ENCODE measurements around the gene ACTR3C. TPM values are rescaled to one million over a fixed set of nuclear protein-coding genes. Genes with fewer than 3 reads are reported as not detected.

The ACTR3C gene
- total and polyA plus RNA-seq, 2 of the 13 experiments (the other 11 are each of a cell fraction or from before 2014, with no cell fraction given) = 3.8 to 7.5 TPM

GRCh38 chr7:150358433-150358832, 35.1 kb upstream of the ACTR3C start:
- no peak for DNase-seq (ENCODE audit: low spot score)
- intact Hi-C loops (cut with micrococcal nuclease; ENCODE audit: unreplicated experiment) = loop anchor here (5.0 to 10.0 kb wide), 2 partner anchors 36 to 74 kb away; partner anchors contain the start of genes ACTR3C and LRRC61
- H3K9ac ChIP-seq (ENCODE audit: insufficient read depth, low read depth, low read length) = no peak overlapping the region
- no TSS peak for BruUV-seq (replicated peaks)
- CTCF ChIA-PET (ENCODE audit: low intra/inter-chr PET ratio, low total read pairs) = interaction anchor here (4.3 kb wide), 1 partner anchor 31 kb away, joined by 45 read pairs; no protein-coding TSS in a partner anchor
- POLR2A ChIA-PET = interaction anchor here (1.2 to 1.4 kb wide), 3 partner anchors 11 to 30 kb away, joined by 3 to 5 read pairs (median 5); partner anchors contain the start of gene REPIN1
- H3K36me3 ChIP-seq (replicated peaks in 1 of 2; ENCODE audit: control insufficient read depth in 1 of 2, insufficient read depth in 2 of 2, low read length in 2 of 2) = no peaks in the 10 kb centered on the region
- H3K27ac ChIP-seq (ENCODE audit: extremely low read length, insufficient read depth, low read length) = no peak overlapping the region
- H3K79me2 ChIP-seq (ENCODE audit: insufficient read depth, low read length) = no peaks in the 10 kb centered on the region
- H3K27me3 ChIP-seq (ENCODE audit: control insufficient read depth in 1 of 2, insufficient read depth in 2 of 2, low read length in 2 of 2) = no peaks in the 10 kb centered on the region
- no peaks in the 10 kb centered on the region for H3K9me3 ChIP-seq (ENCODE audit: low read length)
- WGBS (ENCODE audit: low lambda C conversion rate) = 82% methylated on average over 4 of the region's 4 CpGs
- H2AFZ ChIP-seq (ENCODE audit: low read length) = no peak overlapping the region
- FAIRE-seq = no peak
- no peaks in the 10 kb centered on the region for H4K20me1 ChIP-seq (ENCODE audit: insufficient read depth, low read length)
- no peak overlapping the region for H3K4me2 ChIP-seq (ENCODE audit: low read depth, low read length)
- in situ Hi-C loops (cut with HindIII; ENCODE audit: extremely low pct_ligation_motif_present, low pct_unique_long_range_greater_than_20kb) = no loop called here
- peaks cover 68% of the 10 kb centered on the region for H3K4me1 ChIP-seq (ENCODE audit: insufficient read depth, low read length)
- H3K4me3 ChIP-seq (replicated peaks in 1 of 3; ENCODE audit: insufficient read depth in 1 of 3, low read depth in 2 of 3, low read length in 3 of 3) = no peak overlapping the region
- no peak for ATAC-seq
- no peak for TF ChIP-seq ZNF451 (CRISPR knock-in tag; IDR thresholded peaks at IDR 0.05)
- no peak for TF ChIP-seq ZNF567 (CRISPR knock-in tag; IDR thresholded peaks at IDR 0.05; ENCODE audit: borderline replicate concordance)
- TF ChIP-seq ZNF224 (CRISPR knock-in tag; IDR thresholded peaks at IDR 0.05) = no peak
- TF ChIP-seq HNRNPUL1 (IDR thresholded peaks at IDR 0.05; ENCODE audit: low read depth, low read length) = no peak
- TF ChIP-seq ZNF275 (CRISPR knock-in tag; IDR thresholded peaks at IDR 0.05; ENCODE audit: borderline replicate concordance) = no peak
- TF ChIP-seq DRAP1 (CRISPR knock-in tag; IDR thresholded peaks at IDR 0.05) = no peak
- TF ChIP-seq BCL3 (CRISPR knock-in tag; IDR thresholded peaks at IDR 0.05) = no peak
- TF ChIP-seq SRY (CRISPR knock-in tag; IDR thresholded peaks at IDR 0.05) = no peak
- TF ChIP-seq AKNA (CRISPR knock-in tag; IDR thresholded peaks at IDR 0.05; ENCODE audit: borderline replicate concordance) = no peak
- TF ChIP-seq EP300 (IDR thresholded peaks at IDR 0.05; ENCODE audit: low read depth in 2 of 2, low read length in 2 of 2) = no peak
- no peak for TF ChIP-seq EP300 (CRISPR knock-in tag; IDR thresholded peaks at IDR 0.05; ENCODE audit: borderline replicate concordance)
- TF ChIP-seq GRHL1 (CRISPR knock-in tag; conservative IDR thresholded peaks at IDR 0.05) = no peak

All from HepG2 (cell line).